ENCODE results near the gene RAVER1. TPM values are rescaled to one million over a fixed set of nuclear protein-coding genes. Genes with fewer than 3 reads are reported as not detected.

The RAVER1 gene
- total RNA-seq, 4 donors from 2014 or later, result 15.6 to 33.2 (median 21.8) TPM

DNA sequence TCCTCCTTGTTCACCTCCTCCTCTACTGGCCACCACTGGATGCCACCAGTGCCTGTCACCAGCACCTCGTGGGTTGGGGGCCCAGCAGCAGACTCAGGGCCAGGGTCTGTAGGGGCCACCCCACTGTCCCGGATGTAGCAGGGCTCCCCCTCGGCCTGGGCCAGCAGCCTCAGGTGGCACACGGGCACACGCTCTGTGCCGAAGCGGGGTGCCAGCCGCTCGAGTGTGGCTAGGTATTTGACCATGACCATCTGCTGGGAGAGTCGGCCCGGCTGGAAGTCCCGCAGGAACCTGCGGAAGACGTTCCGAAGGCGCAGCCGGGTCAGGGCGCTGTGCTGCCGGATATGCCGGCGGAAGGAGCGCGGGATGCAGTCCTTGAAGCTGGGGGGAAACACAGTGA lies 32.2 kb upstream of the RAVER1 start:
- ATAC-seq, result no peak
- H3K27me3 ChIP-seq, result no peaks in the 10 kb centered on the region
- no peaks in the 10 kb centered on the region for H3K9me3 ChIP-seq
- no peak overlapping the region for H3K27ac ChIP-seq
- TF ChIP-seq POLR2A (IDR thresholded peaks at IDR 0.05) (no peak), EP300 (IDR thresholded peaks at IDR 0.05) (no peak), POLR2AphosphoS5 (IDR thresholded peaks at IDR 0.05) (no peak)
- TF ChIP-seq, protein P1, sequence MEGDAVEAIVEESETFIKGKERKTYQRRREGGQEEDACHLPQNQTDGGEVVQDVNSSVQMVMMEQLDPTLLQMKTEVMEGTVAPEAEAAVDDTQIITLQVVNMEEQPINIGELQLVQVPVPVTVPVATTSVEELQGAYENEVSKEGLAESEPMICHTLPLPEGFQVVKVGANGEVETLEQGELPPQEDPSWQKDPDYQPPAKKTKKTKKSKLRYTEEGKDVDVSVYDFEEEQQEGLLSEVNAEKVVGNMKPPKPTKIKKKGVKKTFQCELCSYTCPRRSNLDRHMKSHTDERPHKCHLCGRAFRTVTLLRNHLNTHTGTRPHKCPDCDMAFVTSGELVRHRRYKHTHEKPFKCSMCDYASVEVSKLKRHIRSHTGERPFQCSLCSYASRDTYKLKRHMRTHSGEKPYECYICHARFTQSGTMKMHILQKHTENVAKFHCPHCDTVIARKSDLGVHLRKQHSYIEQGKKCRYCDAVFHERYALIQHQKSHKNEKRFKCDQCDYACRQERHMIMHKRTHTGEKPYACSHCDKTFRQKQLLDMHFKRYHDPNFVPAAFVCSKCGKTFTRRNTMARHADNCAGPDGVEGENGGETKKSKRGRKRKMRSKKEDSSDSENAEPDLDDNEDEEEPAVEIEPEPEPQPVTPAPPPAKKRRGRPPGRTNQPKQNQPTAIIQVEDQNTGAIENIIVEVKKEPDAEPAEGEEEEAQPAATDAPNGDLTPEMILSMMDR (IDR thresholded peaks at IDR 0.05), result no peak
- no peak overlapping the region for H3K4me3 ChIP-seq
- peaks cover 0 to 100% of the 10 kb centered on the region in 2 donors for H3K36me3 ChIP-seq
- WGBS, 2 donors (ENCODE audit: low coverage in 1 of 2), result 100% methylated on average over 2 of the region's 23 CpGs; no CpG with 5 or more reads in 1 of the 2 donors
- H3K4me1 ChIP-seq, result no peaks in the 10 kb centered on the region

DNA sequence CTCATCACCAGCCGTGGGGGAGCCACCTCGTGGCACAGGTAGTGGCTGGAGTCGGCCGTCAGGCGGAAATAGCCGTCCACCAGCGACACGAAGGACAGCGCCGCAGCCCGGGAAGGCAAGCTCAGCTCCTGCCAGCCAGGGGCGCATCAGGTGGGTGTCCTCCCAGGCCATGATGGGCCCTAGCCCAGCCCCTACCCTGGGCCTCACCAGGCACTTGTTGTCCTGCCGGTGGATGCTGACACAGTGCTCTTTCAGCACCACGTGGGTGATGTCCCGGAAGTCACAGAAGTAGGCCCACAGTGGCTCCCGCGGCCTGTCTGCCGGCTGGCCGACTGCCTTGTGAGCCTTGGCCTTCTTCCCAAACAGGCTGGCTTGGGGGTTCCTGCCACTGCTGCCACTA lies 31.3 kb upstream of the RAVER1 start:
- H3K9me3 ChIP-seq, result no peaks in the 10 kb centered on the region
- no peak overlapping the region for H3K4me3 ChIP-seq
- H3K36me3 ChIP-seq, result peaks cover 0 to 100% of the 10 kb centered on the region in 2 donors
- TF ChIP-seq, protein P1 (IDR thresholded peaks at IDR 0.05), result no peak
- TF ChIP-seq POLR2AphosphoS5 (IDR thresholded peaks at IDR 0.05) (no peak), EP300 (IDR thresholded peaks at IDR 0.05) (no peak)
- H3K27me3 ChIP-seq, result no peaks in the 10 kb centered on the region
- no CpG with 5 or more reads among the region's 19 CpGs for WGBS, 2 donors (ENCODE audit: low coverage in 1 of 2)
- ATAC-seq, result no peak
- no peaks in the 10 kb centered on the region for H3K4me1 ChIP-seq
- no peak overlapping the region for H3K27ac ChIP-seq

DNA sequence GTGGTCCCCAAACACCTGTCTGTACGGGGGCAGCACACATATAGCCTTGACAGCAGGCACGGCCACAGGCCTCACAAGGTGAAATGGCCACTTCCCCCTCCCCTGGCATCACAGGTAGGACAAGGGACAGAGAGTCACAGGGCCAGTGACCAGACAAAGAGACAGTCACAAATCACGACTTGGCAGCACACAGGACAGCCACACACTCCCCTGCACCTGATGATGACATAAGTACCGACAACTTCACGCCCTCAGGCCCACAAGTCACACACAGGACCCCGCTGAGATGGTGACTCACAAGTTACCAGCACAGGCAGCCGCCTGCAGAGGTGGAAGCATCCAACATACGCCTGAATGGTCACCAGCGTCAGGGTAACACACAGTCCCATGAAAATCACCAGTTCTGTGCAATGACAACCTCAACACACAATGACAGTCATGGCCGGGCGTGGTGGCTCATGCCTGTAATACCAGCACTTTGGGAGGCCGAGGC lies 30.5 kb upstream of the RAVER1 start:
- Histone ChIP-seq H3K27ac (no peak overlapping the region), H3K9me3 (no peaks in the 10 kb centered on the region), H3K27me3 (no peaks in the 10 kb centered on the region), H3K4me1 (no peaks in the 10 kb centered on the region), H3K36me3 (peaks cover 0 to 100% of the 10 kb centered on the region in 2 donors), H3K4me3 (no peak overlapping the region)
- 100% methylated on average over 3 of the region's 12 CpGs; no CpG with 5 or more reads in 1 of the 2 donors for WGBS, 2 donors (ENCODE audit: low coverage in 1 of 2)
- TF ChIP-seq, protein P1 (IDR thresholded peaks at IDR 0.05), result no peak
- no peak for TF ChIP-seq POLR2AphosphoS5 (IDR thresholded peaks at IDR 0.05)
- TF ChIP-seq POLR2A (IDR thresholded peaks at IDR 0.05), result no peak
- no peak for TF ChIP-seq EP300 (IDR thresholded peaks at IDR 0.05)
- ATAC-seq, result no peak

DNA sequence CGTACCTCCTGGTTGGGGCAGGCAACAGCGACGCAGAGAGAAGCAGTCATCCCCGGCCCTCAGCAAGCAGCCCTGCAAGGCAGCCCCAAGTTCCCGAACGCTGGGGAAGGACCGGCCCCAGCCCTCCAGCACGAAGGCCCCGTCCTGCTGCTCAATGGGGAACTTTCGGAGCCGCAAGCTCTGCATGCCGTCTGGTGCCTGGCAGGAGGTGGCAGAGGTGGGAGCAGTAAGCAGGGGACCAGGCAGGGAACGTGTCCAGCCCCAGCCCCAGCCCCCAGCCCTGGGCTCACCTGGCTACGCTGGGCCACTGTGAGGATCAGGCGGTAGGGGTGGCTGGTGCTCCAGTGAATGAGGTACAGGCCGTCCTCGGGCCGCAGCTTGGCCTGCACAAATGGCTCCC lies 28.9 kb upstream of the RAVER1 start:
- no peak for ATAC-seq
- Histone ChIP-seq H3K4me1 (no peaks in the 10 kb centered on the region), H3K9me3 (no peaks in the 10 kb centered on the region), H3K36me3 (peaks cover 0 to 100% of the 10 kb centered on the region in 2 donors), H3K27ac (no peak overlapping the region), H3K4me3 (no peak overlapping the region), H3K27me3 (no peaks in the 10 kb centered on the region)
- TF ChIP-seq POLR2AphosphoS5 (IDR thresholded peaks at IDR 0.05), result no peak
- TF ChIP-seq, protein P1 (IDR thresholded peaks at IDR 0.05), result no peak
- no peak for TF ChIP-seq EP300 (IDR thresholded peaks at IDR 0.05)
- no peak for TF ChIP-seq POLR2A (IDR thresholded peaks at IDR 0.05)
- 90% methylated on average over 4 of the region's 18 CpGs; no CpG with 5 or more reads in 1 of the 2 donors for whole genome bisulfite sequencing, 2 donors (ENCODE audit: low coverage in 1 of 2)

DNA sequence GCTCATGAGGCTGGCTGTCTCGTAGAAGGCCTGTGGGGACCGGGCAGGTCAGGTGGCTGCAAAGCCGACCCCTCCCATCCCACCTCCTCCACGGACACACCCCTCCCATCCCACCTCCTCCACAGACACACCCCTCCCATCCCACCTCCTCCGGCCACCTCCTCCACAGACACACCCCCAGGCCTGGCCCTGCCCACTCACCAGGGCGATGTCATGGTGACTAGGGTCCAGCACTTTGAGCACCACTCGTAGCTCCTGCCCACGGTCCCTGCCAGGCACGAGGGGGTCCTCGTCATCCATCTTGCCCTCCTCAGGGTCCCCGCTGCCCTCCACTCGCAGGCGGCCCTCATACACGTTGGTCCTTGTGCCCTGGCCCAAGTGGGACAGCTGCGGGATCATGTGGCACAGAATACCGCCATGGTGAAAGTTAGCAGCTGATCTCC lies 28.3 kb upstream of the RAVER1 start:
- Histone ChIP-seq H3K36me3 (peaks cover 0 to 100% of the 10 kb centered on the region in 2 donors), H3K9me3 (no peaks in the 10 kb centered on the region), H3K27me3 (no peaks in the 10 kb centered on the region), H3K27ac (no peak overlapping the region), H3K4me1 (no peaks in the 10 kb centered on the region), H3K4me3 (no peak overlapping the region)
- TF ChIP-seq POLR2A (IDR thresholded peaks at IDR 0.05) (no peak), POLR2AphosphoS5 (IDR thresholded peaks at IDR 0.05) (no peak), EP300 (IDR thresholded peaks at IDR 0.05) (no peak)
- TF ChIP-seq, protein P1 (IDR thresholded peaks at IDR 0.05), result no peak
- no CpG with 5 or more reads among the region's 16 CpGs for WGBS, 2 donors (ENCODE audit: low coverage in 1 of 2)
- ATAC-seq, result no peak

Measured in gastroesophageal sphincter (tissue), 4 donors.